HL-60/S4 treated with retinoic acid at 250 ng/mL for 4 days and 3 days (cell line): ENCODE results near the gene SAMD3.
"Not testable (repeated sequence)": the region's sequence is repeated elsewhere in the genome, so short reads cannot be mapped to it uniquely, and the experiment has no call there.

Experiments used
- in situ Hi-C: fragments of 300-500 bp; cut with MboI; formaldehyde crosslinking; loops from 2 replicates; pipeline ENCODE4 v1.7.0; 2022; ENCODE audit warnings: low sequenced_read_pairs

Gene SAMD3, protein sequence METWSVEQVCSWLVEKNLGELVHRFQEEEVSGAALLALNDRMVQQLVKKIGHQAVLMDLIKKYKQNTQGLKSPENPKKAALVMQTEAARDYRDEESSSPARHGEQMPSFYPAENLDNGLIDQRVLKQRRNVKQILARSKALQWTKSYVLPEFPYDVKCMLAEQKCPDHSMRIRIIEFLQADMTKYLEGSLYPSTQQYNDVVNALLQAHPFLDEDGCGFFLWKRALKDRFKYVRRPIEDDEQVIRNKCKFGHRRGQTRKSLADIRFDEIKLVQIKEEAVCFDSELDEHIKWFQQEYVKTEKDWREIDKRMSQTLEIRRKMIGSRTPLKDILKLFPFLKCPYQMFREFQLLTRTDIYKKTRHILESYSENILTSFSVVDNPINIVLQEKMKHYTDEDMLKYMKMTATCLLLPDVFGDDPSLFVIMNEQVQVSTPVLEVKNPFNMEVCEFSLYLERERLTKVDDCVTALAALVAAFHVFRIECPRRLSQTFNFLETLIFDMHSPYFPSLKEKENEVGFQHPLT

DNA sequence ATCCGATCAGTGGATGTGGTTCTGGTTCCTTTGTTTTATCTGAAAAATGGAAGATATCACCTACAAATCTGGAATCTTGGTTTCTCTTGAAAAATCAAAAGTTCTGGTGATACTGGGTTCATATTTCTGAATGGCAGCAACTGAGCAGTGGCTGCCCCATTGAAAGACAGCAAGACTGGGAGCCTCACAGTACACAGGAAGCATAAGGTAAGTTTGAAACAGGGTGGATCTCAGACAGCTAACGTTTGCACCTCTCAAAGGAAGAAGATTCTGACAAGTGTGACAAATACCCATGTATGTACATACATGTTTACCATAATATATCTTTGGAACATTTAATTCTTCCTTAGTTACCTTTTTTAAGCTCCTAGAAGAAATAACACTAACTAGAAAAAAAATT is at the start of gene SAMD3:
Gene SAMD3 (minus strand): TSS at position 177 of the 400 bp plus-strand sequence. CDS start 7,678 bp downstream, outside the sequence.
- in situ Hi-C loops = no loop called here

DNA sequence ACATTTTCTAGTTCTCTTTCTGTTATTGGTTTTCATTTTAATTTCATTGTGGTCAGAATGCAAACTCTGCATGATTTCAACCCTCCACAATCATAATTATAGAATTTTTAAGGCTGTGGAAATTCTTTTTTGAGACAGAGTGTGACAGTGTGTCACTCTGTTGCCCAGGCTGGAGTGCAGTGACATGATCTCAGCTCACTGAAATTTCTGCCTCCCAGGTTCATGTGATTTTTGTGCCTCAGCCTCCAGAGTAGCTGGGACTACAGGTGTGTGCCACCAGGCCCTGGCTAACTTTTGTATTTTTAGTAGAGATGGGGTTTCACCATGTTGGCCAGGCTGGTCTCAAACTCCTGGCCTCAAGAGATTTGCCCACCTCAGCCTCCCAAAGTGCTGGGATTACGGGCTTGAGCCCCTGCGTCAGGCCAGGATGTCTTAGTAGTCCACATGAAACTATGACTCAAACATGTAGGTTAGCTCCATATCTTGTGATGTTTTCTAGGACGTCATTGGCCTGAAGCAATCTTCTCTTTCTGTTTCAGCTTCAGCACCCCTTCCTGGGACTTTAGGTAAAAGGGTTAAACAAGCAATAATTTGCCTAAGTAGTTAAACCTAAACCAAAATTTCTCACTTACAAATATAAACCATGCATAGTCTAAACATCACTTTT is 47.4 kb upstream of the SAMD3 start:
- in situ Hi-C loops = no loop called here

DNA sequence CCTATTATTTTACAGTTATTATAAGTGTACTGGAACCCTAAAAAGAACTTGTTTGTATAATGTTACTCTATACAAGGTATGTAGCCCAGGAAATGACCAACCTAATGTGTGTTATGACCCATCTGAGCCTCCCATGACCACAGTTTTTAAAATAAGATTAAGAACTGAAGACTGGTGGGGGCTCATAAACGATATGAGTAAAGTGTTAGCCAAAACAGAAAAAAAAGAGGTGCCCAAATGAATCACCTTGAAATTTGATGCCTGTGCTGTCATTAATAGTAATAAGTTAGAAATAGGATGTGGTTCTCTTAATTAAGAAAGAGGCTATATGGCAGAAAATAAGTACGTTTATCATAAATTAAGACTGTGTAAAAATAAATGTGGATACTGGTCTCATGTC is 42.8 kb upstream of the SAMD3 start:
- in situ Hi-C loops = not testable (repeated sequence)

DNA sequence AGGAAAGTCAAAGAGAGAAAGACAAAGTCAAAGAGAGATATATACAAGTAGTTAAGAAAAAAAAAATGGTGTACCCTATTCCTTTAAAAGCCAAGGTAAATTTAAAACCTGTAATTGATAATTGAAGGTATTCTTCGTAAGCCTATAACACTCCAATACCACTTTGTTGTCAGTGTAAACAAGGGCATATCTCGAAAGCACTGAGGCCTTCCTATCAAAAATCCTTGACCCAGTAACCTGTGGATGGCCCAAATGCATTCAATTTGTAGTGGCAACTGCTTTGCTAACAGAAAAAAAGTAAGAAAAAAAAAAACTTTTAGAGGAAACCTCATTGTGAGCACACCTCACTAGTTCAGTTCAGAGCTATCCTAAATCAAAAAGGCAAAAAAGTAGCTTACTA is 39.3 kb upstream of the SAMD3 start:
- in situ Hi-C loops = no loop called here

DNA sequence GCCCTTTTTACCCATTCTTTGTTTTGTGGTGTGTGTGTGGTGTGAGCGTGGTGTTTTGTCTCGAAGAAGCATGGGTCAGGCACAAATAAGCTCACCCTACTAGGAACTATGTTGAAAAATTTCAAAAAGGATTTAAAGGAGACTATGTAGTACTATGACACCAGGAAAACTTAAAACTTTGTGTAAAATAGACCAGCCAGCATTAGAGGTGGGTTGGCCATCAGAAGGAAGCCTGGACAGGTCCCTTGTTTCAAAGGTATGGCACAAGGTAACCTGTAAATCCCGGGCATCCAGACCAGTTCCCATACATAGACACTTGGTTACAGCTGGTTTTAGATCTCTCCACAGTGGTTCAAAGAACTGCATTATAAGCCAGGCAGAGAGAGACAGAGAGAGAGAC is 38.8 kb upstream of the SAMD3 start:
- in situ Hi-C loops = not testable (repeated sequence)

DNA sequence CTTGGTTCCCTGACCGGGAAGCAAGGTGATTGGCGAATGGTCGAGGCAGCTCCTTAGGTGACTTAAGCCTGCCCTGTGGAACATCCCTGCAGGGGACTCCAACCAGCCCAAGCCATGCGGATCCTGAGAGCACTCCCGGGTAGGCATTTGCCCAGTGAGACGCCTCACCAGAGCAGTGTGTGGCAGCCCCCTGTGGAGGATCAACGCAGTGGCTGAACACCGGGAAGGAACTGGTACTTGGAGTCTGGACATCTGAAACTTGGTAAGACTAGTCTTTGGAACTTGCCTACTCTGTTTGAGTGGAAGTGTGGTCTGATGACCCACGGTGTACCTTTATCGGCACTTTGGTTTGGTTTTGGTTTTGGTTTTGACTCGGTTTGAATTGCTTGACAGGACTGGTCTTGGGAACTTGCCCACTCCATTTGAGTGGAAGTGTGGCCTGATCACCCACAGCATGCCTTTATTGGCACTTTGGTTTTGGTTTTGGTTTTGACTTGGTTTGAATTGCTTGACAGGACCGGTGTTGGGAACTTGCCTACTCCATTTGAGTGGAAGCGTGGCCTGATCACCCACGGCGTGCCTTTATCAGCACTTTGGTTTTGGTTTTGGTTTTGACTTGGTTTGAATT is 38.0 kb upstream of the SAMD3 start:
- in situ Hi-C loops = not testable (repeated sequence)

DNA sequence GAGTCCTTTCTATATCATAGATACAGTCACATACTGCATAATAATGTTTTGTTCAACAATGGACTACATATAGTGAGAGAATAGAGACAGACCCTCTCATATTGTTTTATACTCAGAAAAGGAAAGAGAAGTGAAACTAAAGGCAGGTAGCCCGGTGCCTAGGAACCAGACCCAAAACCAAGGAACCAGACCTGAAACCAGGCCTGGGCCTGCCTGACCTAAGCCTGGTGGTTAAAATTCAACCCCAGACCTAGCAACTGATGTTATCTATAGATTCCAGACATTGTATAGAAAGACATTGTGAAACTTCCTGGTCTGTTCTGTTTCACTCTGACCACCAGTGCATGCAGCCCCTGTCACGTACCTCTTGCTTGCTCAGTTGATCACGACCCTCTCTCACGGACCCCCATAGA is 37.3 kb upstream of the SAMD3 start:
- in situ Hi-C loops = not testable (repeated sequence)

DNA sequence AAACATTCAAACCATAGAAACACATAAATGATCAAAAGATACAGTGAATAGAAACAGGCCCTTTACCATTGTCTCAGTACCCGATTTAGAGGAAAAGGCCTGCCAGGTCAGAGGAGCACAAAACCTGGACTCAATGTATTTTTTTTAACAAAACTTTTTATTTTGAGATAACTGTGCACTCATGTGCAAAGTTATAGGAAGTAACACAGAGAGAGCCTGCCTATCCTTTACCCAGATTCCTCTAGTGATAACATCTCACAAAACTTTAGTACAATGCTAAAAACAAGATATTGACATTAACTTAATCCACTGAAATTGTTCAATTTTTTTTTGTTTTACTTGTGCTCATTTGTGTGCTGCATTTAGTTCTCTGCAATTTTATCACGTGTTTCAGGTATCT is 36.8 kb upstream of the SAMD3 start:
- in situ Hi-C loops = no loop called here

DNA sequence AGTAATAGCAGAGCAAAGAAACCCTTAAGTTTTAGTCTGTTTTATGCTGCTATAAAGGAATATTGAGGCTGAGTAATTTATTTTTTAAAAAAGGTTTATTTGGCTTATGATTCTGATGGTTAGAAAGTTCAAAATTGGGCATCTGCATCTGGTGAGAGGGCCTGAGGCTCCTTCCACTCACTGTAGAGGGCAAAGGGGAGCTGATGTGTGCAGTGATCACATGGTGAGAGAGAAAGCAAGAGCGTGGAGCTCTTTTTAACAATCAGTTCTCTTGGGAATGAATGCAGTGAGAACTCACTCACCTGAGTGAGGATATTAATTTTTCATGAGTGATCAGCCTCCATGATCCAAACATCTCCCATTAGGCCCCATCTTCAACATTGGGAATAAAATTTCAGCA is 36.4 kb upstream of the SAMD3 start:
- in situ Hi-C loops = no loop called here

DNA sequence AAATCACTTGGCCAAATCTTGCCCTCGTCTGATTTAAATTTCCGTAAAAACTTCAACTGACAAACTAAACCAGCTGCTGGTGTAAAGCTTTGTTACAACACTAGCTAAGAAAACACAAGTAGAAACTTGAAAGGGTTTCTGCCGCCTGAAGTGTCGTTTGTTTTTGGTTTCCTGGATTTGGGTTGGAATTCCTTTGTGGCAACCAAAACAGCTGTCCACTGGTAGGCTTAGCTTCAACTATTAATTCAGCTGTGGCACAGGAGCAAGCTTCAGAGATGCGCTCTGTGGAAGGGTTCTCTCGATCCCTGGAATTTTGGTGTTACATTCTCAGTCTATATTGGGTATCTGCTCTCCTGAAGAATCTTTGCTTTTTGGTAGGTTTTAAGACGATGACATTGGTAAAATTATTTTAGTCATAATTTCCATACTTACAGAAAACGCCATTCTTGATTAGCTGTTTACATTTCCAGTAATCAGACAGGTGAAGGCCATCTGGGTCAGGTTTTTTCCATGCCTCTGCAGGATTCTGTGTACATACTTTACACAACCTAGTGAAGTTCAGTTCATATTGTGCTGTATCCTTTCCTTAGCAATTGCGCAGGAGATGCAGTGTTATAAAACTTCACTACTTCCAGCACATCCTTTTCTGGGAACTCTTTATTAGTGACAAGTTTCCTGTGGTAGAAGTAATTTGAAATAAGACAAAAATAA is 29.9 kb upstream of the SAMD3 start:
- in situ Hi-C loops = no loop called here

DNA sequence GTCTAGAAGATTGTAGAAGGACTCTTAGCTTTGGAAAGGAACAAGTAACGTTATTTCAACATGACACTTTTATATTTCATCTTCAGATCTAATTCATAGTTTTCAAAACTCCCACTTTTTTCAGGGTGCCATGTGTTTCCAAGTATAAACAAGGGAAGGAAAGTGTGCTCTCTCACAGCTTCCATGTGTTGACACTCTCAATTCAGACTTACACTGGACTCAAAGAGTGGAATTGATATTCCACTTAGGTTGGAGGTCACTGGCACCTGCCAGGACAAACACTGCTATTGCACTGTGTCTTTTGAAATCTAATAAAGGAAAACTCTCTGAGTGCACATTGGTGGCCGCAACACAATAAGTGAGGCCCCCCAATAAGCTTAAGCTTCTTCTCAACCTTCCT is 22.5 kb upstream of the SAMD3 start:
- in situ Hi-C loops = no loop called here

DNA sequence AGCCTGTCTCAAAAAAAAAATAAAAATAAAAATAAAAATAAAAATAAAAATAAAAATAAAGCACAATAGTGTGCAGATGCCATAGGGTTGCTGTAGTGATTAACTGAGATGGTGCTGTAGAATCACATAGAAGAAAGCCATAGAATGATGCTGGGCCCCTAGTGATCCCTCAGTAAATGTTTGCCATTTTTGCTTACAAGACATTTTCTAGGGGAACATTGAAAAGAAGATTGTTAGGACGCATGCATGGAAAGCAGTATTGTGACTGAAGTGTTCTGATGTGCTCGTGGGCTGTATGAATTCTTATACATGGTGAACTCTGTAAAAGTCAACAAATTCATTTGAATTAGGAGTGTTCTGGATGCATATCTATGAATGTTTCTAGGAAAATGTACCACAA is 22.0 kb upstream of the SAMD3 start:
- in situ Hi-C loops = no loop called here

DNA sequence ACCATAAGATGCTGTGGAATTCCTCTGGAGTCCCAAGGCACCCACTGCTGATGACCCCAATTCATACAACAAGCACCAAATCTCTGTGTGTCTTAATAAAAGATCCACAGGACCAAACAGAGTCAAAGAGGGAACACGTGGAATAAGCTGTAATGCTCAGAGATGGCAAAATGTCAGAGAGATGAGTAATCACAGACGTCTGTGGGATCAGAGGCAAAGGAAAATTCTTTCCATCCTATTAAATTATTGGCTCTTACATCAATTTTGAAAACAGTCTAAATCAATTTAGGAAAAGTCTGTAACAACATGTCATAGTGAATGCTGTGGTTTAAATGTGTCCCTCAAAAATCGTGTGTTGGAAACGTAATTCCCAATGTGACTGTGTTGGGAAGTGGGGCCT is 17.5 kb upstream of the SAMD3 start:
- in situ Hi-C loops = no loop called here

DNA sequence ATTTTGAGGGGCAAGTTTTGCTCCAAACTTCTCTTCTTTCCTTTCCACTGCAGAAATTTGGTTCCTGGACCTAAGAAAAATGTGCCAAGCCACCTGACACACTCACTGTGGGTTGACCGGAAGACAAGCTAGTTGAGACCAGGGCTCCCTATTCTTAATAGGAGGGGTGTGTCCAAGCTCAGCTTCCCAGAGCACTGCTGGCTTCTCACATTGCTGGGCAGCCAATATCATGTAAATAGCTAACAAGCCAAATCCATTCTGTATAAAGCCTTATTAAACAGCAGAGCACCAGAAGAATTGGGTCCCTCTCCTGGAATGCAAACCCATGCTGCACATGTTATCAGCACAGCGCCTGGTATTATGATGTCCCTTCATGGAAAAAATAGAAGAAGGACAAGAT is 17.0 kb upstream of the SAMD3 start:
- in situ Hi-C loops = no loop called here

DNA sequence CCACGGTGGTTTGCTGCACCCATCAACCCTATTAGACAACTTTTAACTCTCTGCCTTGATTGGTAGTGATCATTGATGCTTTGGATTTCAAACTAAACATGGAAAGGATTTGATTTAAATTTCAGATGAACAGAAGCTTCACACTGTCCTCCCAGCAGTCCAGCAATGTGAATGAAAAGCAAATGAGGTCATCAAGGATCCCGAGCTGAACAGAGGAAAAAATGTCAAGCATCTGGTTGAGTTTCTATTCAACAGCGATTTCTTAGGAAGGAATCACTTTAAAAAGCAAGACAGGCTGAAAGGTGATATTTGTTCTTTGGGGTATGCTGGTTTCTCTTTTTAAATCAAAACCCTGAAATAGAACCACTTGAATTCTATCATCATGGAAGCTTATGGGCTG is 10.6 kb upstream of the SAMD3 start:
- in situ Hi-C loops = no loop called here

DNA sequence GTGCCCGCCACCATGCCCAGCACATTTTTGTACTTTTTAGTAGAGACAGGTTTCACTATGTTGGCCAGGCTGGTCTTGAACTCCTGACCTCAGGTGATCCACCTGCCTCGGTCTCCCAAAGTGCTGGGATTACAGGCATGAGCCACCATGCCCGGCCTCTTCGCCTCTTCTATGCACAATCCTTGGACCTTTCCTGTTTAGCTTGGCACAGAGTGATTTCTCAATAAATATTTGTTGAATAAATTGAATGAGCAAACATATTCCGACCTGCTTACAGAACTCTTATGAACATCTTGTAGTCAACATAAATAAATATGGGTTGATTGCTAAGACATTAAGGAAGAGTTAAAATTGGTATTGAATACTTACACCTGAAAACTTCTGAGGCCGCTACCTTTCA is 7.8 kb upstream of the SAMD3 start:
- in situ Hi-C loops = not testable (repeated sequence)

DNA sequence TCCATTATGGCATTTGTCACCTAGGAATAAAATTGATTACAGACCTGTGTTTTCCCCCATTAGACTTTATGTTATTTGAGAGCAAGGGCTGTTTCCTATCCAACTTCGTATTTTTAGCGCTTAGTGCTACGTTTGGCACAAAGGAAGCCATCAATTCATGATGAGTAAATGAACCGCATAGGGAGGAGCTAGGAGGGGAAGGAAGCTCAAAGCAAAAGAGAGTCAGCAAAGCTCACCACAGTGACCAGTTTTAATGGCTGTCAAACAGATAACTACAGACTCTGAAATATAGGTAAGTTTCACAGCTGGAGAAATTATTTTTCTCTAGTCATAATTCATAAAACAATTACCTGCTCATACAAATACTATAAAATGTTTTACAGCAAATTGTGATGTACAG is 6.9 kb upstream of the SAMD3 start:
- in situ Hi-C loops = no loop called here

DNA sequence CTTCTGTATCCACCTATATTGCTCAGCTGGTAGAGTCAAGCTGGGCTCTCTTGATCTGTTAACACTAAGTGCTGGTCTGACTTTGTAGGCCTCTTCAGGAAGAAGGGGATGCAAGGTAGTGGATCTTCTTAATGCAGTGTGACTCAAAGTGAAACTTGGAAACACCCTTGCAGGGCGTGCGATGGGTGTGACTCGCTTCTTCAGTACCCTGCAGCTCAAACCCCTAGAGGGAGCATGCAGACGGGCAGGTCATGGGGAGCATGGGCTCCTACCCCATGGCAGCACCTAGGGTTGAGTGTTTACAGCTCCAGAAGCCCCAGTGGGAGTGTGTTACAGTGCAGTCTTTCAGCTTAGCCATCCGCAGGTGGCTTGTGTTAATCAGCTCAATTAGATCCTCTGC is 757 bp upstream of the SAMD3 start:
- in situ Hi-C loops = no loop called here

DNA sequence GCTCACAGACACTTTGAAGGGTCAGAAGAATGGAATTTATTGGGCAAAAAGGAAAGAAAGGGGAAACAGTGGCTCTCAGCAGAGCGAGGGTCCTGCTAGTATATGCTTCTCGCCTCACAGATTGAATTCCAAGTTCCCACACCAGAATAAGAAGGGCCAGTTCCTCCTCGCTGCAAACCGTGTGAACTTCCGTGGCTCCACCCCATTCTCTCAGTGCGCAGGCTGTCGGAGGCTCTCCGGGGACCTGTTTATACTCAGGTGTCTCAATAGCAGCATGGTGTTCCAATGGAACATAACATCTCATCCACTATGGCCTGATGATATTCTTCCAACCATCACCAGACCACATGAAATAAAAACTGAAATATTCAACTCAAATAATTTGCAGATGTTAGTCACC is 4.6 kb downstream of the SAMD3 start:
- in situ Hi-C loops = no loop called here

DNA sequence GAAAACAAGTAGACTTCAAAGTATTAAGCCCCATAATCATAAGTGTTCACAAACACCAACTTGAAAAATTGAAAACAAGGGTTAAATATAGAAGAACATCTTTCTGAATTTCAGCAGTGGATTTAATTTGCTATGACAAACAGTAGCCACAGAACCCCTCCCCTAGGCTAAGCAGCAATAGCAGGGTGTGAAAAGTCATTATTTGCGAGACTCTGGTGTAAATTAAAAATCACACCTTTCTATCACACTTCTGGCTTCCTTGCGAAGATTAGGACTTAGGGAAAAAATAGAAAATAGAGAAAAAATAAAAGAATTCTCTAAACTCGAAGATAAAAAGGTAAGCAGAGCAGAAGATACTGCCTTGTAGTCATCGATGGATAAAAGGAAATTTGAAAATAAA is 6.1 kb downstream of the SAMD3 start:
- in situ Hi-C loops = no loop called here

DNA sequence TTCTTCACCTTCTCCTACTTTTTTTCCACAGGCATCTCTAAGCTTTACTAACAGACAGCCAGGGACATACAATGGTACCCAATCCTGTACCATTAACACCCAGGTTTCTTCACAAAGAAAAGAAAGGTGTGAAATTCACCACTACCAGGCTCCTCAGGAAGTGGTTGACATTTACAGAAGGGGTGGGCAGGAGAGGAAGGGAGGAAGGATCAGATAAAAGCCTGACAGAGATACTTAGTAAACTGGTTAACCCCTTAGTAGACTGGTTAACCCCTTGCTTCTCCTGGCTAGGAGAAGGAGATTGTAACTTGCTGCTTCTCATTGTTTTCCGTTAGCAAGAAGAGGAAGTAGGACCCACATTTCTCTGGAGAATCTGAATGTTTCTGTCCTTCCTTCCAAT is 7.2 kb downstream of the SAMD3 start:
- in situ Hi-C loops = no loop called here
